HFF-Myc (cell line): ENCODE measurements around the gene KIRREL3.

Experiments used
- DNase-seq: peaks from one replicate; pipeline ENCODE4 v3.0.0-alpha.2; 2011; ENCODE audit warnings: low read depth; ENCODE audit errors: extremely low read depth
- H3K4me3 ChIP-seq: replicated peaks from 2 replicates; pipeline ENCODE4 v1.5.1; 2011; ENCODE audit warnings: low read depth, mild to moderate bottlenecking, control low read depth, low read length
- TF ChIP-seq, protein P1 (sequence below): IDR thresholded peaks from 2 replicates; pipeline ENCODE4 v1.5.1; 2012; ENCODE audit warnings: mild to moderate bottlenecking, low read depth, low read length, control low read depth; ENCODE audit errors: missing control alignments

The KIRREL3 gene

GRCh38 chr11:126834573-126834972 lies 166.0 kb downstream of the KIRREL3 start:
- H3K4me3 ChIP-seq = no peak overlapping the region
- TF ChIP-seq, protein P1, sequence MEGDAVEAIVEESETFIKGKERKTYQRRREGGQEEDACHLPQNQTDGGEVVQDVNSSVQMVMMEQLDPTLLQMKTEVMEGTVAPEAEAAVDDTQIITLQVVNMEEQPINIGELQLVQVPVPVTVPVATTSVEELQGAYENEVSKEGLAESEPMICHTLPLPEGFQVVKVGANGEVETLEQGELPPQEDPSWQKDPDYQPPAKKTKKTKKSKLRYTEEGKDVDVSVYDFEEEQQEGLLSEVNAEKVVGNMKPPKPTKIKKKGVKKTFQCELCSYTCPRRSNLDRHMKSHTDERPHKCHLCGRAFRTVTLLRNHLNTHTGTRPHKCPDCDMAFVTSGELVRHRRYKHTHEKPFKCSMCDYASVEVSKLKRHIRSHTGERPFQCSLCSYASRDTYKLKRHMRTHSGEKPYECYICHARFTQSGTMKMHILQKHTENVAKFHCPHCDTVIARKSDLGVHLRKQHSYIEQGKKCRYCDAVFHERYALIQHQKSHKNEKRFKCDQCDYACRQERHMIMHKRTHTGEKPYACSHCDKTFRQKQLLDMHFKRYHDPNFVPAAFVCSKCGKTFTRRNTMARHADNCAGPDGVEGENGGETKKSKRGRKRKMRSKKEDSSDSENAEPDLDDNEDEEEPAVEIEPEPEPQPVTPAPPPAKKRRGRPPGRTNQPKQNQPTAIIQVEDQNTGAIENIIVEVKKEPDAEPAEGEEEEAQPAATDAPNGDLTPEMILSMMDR = no peak
- no peak for DNase-seq

- peak; percentile 56 for DNase-seq
- H3K4me3 ChIP-seq = no peak overlapping the region
- TF ChIP-seq, protein P1 = no peak
Observed at GRCh38 chr11:126834149-126834548, 166.4 kb downstream of the KIRREL3 start.

DNA sequence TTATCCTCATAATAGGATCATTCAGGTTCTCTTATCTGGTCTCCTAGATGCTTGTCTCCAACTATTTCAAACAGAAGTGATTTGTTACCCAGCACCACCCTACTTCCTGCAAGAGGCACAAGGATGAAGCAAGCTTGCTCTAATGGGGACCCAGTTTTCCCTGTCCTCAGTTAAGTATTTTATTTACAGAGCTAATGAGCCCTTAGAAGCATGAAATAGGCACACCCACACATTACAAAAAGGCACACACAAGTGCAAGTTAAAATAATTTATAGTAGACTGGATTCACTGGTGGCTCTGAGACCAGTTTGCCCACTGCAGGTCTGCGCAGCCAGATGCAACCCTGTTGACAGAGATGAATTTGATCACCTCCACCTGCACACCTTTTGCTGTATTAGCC lies 167.5 kb downstream of the KIRREL3 start:
- no peak for DNase-seq
- no peak overlapping the region for H3K4me3 ChIP-seq
- TF ChIP-seq, protein P1 = no peak

DNA sequence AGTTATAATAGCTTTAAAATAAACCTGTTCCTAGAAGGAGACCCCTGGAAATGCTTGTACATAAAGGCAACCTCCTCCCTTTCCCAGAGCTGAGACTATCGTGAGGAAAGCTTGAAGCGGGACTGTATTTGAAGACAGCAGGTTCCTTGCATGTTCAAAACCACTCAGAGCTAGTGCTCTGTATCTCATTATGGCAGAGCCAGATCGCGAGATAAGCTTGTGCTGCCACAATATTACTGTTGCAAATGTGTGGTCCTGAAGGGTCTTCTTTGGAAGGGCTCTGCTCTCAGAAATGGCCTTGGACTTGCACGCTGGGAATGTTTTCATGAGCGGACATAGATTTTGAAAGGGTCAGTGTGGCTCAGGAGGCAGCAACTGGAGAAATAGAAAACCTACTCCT lies 168.2 kb downstream of the KIRREL3 start:
- TF ChIP-seq, protein P1 = no peak
- no peak overlapping the region for H3K4me3 ChIP-seq
- DNase-seq = no peak

GRCh38 chr11:126830216-126830806 lies 170.3 kb downstream of the KIRREL3 start:
- TF ChIP-seq, protein P1 = no peak
- DNase-seq = no peak
- H3K4me3 ChIP-seq = no peak overlapping the region

DNA sequence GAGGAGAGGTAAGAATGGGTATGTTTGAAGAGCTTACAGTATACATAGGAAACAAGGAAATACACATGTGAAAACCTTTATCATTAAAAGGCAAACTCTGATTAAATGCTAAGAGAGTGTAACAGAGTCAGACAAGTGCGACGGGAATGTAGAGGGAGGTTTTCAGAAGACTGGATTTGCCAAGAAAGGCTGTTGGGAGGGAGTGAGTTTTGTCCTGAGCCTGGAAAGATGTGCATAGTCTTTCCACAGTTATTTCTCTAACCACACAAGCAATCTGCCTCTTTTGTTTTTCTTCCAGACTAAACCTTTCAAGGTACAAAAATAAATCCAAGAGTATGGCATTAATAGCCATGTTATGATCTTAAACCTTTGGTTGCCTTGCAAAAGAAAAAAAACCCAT lies 170.9 kb downstream of the KIRREL3 start:
- TF ChIP-seq, protein P1 = no peak
- no peak for DNase-seq

GRCh38 chr11:126824035-126824607 lies 176.4 kb downstream of the KIRREL3 start:
- TF ChIP-seq, protein P1 = no peak
- H3K4me3 ChIP-seq = no peak overlapping the region
- DNase-seq = no peak

More for the DNA sequence above, 170.9 kb downstream of the KIRREL3 start:
- no peak overlapping the region for H3K4me3 ChIP-seq
